GM12878 (cell line): ENCODE data around the gene BICC1. TPM values are rescaled to one million over a fixed set of nuclear protein-coding genes. Genes with fewer than 3 reads are reported as not detected.

ENCODE experiments used
- ATAC-seq: fragments of 200-7000 bp; cut with Tn5 transposase; 3 replicates; pipeline ENCODE4 v1.9.1; 2020; ENCODE audit warnings: mild to moderate bottlenecking, moderate library complexity
- BruUV-seq: library from RNA; stranded (reverse); fragments of 400-500 nt; replicated peaks from 2 replicates; lab custom pipeline; 2021; lab: Mats Ljungman, UMichigan
- CTCF ChIA-PET: fragments of 300-600 bp; sonication (Branson Sonifier 250); formaldehyde crosslinking; extraction: SDS; loops from one replicate; lab custom pipeline; 2021; ENCODE audit warnings: inconsistent platforms; lab: Yijun Ruan, JAX
- POLR2A ChIA-PET: fragments of 350-600 bp; formaldehyde crosslinking; extraction: SDS; loops from one replicate; lab custom pipeline; 2021; ENCODE audit warnings: inconsistent platforms; lab: Charles Lee
- RAD21 ChIA-PET: fragments of 300-600 bp; sonication (Branson Sonifier 250); formaldehyde crosslinking; loops from one replicate; lab custom pipeline; 2023; ENCODE audit warnings: antibody characterized with exemption; ENCODE audit not compliant: unreplicated experiment; lab: Charles Lee
- SMC1A ChIA-PET: fragments of 300-600 bp; sonication (Branson Sonifier 250); formaldehyde crosslinking; loops from one replicate; lab custom pipeline; 2023; ENCODE audit not compliant: unreplicated experiment, uncharacterized antibody; lab: Charles Lee
- DNase-seq: peaks from one replicate; pipeline ENCODE4 v3.0.0-alpha.2; 2011; ENCODE audit warnings: low read depth, low spot score
- FAIRE-seq: peaks from 3 replicates; lab custom pipeline; 2011; peaks lifted over from hg19 to GRCh38; lab: Jason Lieb, UNC
- H2AFZ ChIP-seq: 2 replicates; pipeline ENCODE4 v1.6.0; 2011; ENCODE audit warnings: low read depth, low read length, control low read depth; ENCODE audit not compliant: control insufficient read depth
- H3K27ac ChIP-seq: 2 replicates; pipeline ENCODE4 v1.5.1; 2011; ENCODE audit warnings: control low read depth; ENCODE audit not compliant: control insufficient read depth, insufficient read depth
- H3K27me3 ChIP-seq, 2 experiments: replicated peaks in 1 of 2; 2 replicates each; pipeline versions ENCODE4 v1.6.0 to v1.6.1; 2011; ENCODE audit warnings: low read length in 1 of 2; ENCODE audit not compliant: control insufficient read depth in 2 of 2, insufficient read depth in 2 of 2
- H3K36me3 ChIP-seq, 2 experiments: 2 replicates each; pipeline ENCODE4 v1.5.1; 2011; ENCODE audit warnings: low read length in 1 of 2; ENCODE audit not compliant: control insufficient read depth in 2 of 2, insufficient read depth in 2 of 2
- H3K4me1 ChIP-seq: 2 replicates; pipeline ENCODE4 v1.6.1; 2011; ENCODE audit warnings: mild to moderate bottlenecking, low read length, moderate library complexity, mixed read lengths; ENCODE audit not compliant: control insufficient read depth, insufficient read depth
- H3K4me2 ChIP-seq: 2 replicates; pipeline ENCODE4 v1.6.0; 2011; ENCODE audit warnings: control low read depth; ENCODE audit not compliant: control insufficient read depth, insufficient read depth
- H3K4me3 ChIP-seq: fragments of 200-600 bp; sonication (generic); 2 replicates; pipeline ENCODE4 v1.5.1; 2016
- H3K79me2 ChIP-seq: 2 replicates; pipeline ENCODE4 v1.6.0; 2011; ENCODE audit warnings: low read length; ENCODE audit not compliant: control insufficient read depth, insufficient read depth
- H3K9ac ChIP-seq: 2 replicates; pipeline ENCODE4 v1.8.0; 2011; ENCODE audit warnings: low read length, control low read depth, mixed read lengths; ENCODE audit not compliant: control insufficient read depth, insufficient read depth
- H3K9me3 ChIP-seq: replicated peaks from 3 replicates; pipeline ENCODE4 v1.5.1; 2011; ENCODE audit warnings: mild to moderate bottlenecking, low read length; ENCODE audit not compliant: control insufficient read depth, insufficient read depth
- H4K20me1 ChIP-seq: 2 replicates; pipeline ENCODE4 v1.6.0; 2011; ENCODE audit not compliant: control insufficient read depth, insufficient read depth
- BACH1 ChIP-seq: fragments of 450-650 bp; IDR thresholded peaks from 2 replicates; pipeline ENCODE4 v1.6.1; 2017; ENCODE audit warnings: mild to moderate bottlenecking, borderline replicate concordance
- BMI1 ChIP-seq: fragments of 450-650 bp; IDR thresholded peaks from 2 replicates; pipeline ENCODE4 v1.6.1; 2016; ENCODE audit warnings: mild to moderate bottlenecking, moderate library complexity, borderline replicate concordance
- CHD2 ChIP-seq: IDR thresholded peaks from 2 replicates; pipeline ENCODE4 v1.6.1; 2011; ENCODE audit warnings: low read depth, low read length, improper control_type of control experiment, borderline replicate concordance
- EP300 ChIP-seq, 2 experiments: fragments of 150-350 bp in 1 of 2; IDR thresholded peaks; 2 replicates each; pipeline ENCODE4 v1.6.1; 2011 to 2012; ENCODE audit warnings: low read depth in 2 of 2, low read length in 2 of 2, borderline replicate concordance in 1 of 2, improper control_type of control experiment in 1 of 2, inconsistent platforms in 1 of 2; ENCODE audit not compliant: control insufficient read depth in 1 of 2
- HCFC1 ChIP-seq: fragments of 150-350 bp; IDR thresholded peaks from 2 replicates; pipeline ENCODE4 v1.6.1; 2014; ENCODE audit warnings: low read length
- MXI1 ChIP-seq: fragments of 150-350 bp; IDR thresholded peaks from 2 replicates; pipeline ENCODE4 v1.6.1; 2011; ENCODE audit warnings: low read depth, mild to moderate bottlenecking, inconsistent platforms, low read length, improper control_type of control experiment
- NRF1 ChIP-seq: conservative IDR thresholded peaks from 2 replicates; pipeline ENCODE4 v1.6.1; 2011; ENCODE audit warnings: mild to moderate bottlenecking, low read depth, low read length, improper control_type of control experiment
- PAX8 ChIP-seq: fragments of 450-650 bp; IDR thresholded peaks from 2 replicates; pipeline ENCODE4 v1.6.1; 2017; ENCODE audit warnings: mild to moderate bottlenecking, moderate library complexity
- PML ChIP-seq: IDR thresholded peaks from 2 replicates; pipeline ENCODE4 v1.6.1; 2012; ENCODE audit warnings: low read length, inconsistent platforms
- RBBP5 ChIP-seq: fragments of 200-600 bp; sonication (generic); conservative IDR thresholded peaks from 2 replicates; pipeline ENCODE4 v1.6.1; 2016
- RUNX3 ChIP-seq: IDR thresholded peaks from 2 replicates; pipeline ENCODE4 v1.6.1; 2012; ENCODE audit warnings: low read length, inconsistent platforms
- SMAD5 ChIP-seq: IDR thresholded peaks from 2 replicates; pipeline ENCODE4 v1.6.1; 2016; ENCODE audit warnings: antibody characterized with exemption, low read depth
- TBL1XR1 ChIP-seq: IDR thresholded peaks from 2 replicates; pipeline ENCODE4 v1.6.1; 2012; ENCODE audit warnings: low read depth, low read length, improper control_type of control experiment
- ZNF207 ChIP-seq: fragments of 450-650 bp; IDR thresholded peaks from 2 replicates; pipeline ENCODE4 v1.6.1; 2014; ENCODE audit warnings: antibody characterized with exemption, mild to moderate bottlenecking, borderline replicate concordance
- WGBS: methylation state at CpG from one replicate; pipeline ENCODE4 v1.1.6; 2016; ENCODE audit warnings: low lambda C conversion rate; ENCODE audit not compliant: insufficient replicate concordance, insufficient coverage; ENCODE audit errors: missing lambda C conversion rate; 5-methylcytosine and 5-hydroxymethylcytosine counted together
- in situ Hi-C: fragments of 300-500 bp; cut with MboI; formaldehyde crosslinking; loops from 9 replicates; pipeline ENCODE4 v1.14.3; 2018; ENCODE audit warnings: mixed read lengths
- intact Hi-C: fragments of 100-400 bp; cut with micrococcal nuclease; formaldehyde crosslinking; loops from one replicate; pipeline ENCODE4 v1.14.2; 2022; ENCODE audit not compliant: unreplicated experiment
- polyA plus RNA-seq, 11 experiments: library from polyadenylated mRNA; depleted of rRNA in 4 of 11; unstranded in 6 of 11; stranded (reverse) in 5 of 11; fragments of >200 nt; fragmentation: Nextera tagmentation in 4 of 11; fragmentation: Illumina TruSeq in 1 of 11; extraction: Ambion mirVana in 4 of 11; extraction: Trizol in 1 of 11; gene quantifications; 1 replicate in 1 of 11; 2 replicates in 10 of 11; pipeline versions ENCODE4 v1.2.1 to v1.2.3, GENCODE V29; 2011 to 2016; ENCODE audit warnings: inconsistent platforms in 2 of 11, missing spikeins in 2 of 11, low read depth in 1 of 11
- total RNA-seq, 4 experiments: library from RNA; depleted of rRNA in 3 of 4; stranded (reverse); fragments of >200 nt in 3 of 4; fragmentation: Illumina TruSeq in 1 of 4; extraction: Trizol in 1 of 4; gene quantifications; 2 replicates each; pipeline versions ENCODE4 v1.2.1 to v1.2.3, GENCODE V29; 2013 to 2021

Gene BICC1
- total and polyA plus RNA-seq, 10 of the 15 experiments (the other 5 are each of a cell fraction or from before 2014, with no cell fraction given), result 0.01 to 0.10 (median 0.04) TPM; not detected in 5

DNA sequence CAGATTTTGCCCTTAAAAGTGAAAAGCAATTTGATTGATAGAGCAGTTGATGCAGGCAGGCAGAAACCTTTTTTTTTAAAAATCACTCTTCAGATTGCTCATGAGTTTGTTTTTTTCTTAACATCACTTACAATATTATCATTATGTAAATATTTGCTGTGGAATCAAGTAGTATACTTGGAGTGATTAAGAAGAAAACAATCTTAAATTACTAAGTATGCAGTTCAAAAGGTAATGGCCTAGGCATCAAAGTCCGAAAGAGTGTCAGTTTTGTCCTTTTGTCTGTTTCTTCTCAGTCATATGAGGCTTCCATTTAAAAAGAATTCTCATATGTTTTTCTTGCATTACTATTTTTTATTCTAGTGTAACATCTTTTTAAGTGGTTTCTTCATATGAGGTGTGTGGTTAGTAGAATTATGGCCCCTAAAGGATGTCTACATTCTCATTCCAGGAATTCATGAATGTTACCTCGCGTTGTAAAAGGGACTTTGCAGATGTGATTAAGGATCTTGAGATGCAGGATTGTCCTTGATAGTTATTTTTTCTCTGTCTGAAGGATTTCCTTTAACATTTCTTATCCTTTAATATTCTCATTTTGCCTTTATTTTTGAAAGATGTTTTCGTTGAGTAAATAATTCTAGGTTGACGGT is 44.0 kb downstream of the BICC1 start:
- ChIA-PET SMC1A (no interaction called here), CTCF (interaction anchor here (2.3 kb wide), 1 partner anchor 26 kb away, joined by 7 read pairs; no protein-coding TSS in a partner anchor)
- no TSS peak for BruUV-seq

DNA sequence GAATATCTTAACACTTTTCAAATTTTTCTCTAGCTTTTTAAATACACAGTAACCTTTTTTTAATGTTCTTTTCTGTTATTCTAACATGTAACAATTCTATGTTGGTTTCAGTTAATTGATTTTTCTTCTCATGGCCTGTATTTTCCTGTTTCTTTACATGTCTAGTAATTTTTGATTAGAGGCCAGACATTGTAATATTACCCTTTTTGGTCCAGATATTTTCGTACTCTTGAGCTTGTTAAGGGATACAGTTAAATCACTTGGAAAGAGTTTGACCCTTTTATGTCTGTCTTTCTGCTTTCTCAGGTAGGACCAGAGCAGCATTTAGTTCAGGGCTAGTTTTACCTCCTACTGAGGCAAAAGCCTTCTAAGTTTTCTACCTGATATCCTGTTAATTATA is 45.0 kb downstream of the BICC1 start:
- TF ChIP-seq RUNX3, result no peak
- TF ChIP-seq BACH1, result no peak
- no peak for TF ChIP-seq PAX8
- TF ChIP-seq SMAD5, result no peak
- TF ChIP-seq PML, result no peak
- no peak for TF ChIP-seq BMI1
- no peak for TF ChIP-seq ZNF207
- no peak for TF ChIP-seq MXI1
- TF ChIP-seq NRF1, result no peak
- TF ChIP-seq TBL1XR1, result no peak
- TF ChIP-seq, all 136 proteins: peak for 0
- no peaks in the 10 kb centered on the region for H3K79me2 ChIP-seq
- no peaks in the 10 kb centered on the region for H4K20me1 ChIP-seq
- DNase-seq (no peak), FAIRE-seq (no peak), ATAC-seq (no peak)
- ChIA-PET RAD21 (no interaction called here), SMC1A (no interaction called here), CTCF (interaction anchor here (2.3 kb wide), 1 partner anchor 27 kb away, joined by 7 read pairs; no protein-coding TSS in a partner anchor), POLR2A (no interaction called here)
- no TSS peak for BruUV-seq
- no peak overlapping the region for H3K9ac ChIP-seq
- H2AFZ ChIP-seq, result no peak overlapping the region
- no peaks in the 10 kb centered on the region for H3K9me3 ChIP-seq
- no peaks in the 10 kb centered on the region for H3K36me3 ChIP-seq
- intact Hi-C loops, result no loop called here
- no peak overlapping the region for H3K27ac ChIP-seq
- H3K4me3 ChIP-seq, result no peak overlapping the region
- in situ Hi-C loops, result no loop called here
- no peaks in the 10 kb centered on the region for H3K4me1 ChIP-seq
- no peak overlapping the region for H3K4me2 ChIP-seq
- WGBS, result 0% methylated on average over 1 of the region's 1 CpG
- H3K27me3 ChIP-seq, result no peaks in the 10 kb centered on the region

More for the DNA sequence above, 44.0 kb downstream of the BICC1 start:
- H3K4me3 ChIP-seq, result no peak overlapping the region
- no peaks in the 10 kb centered on the region for H3K27me3 ChIP-seq
- no peaks in the 10 kb centered on the region for H3K79me2 ChIP-seq
- DNase-seq (no peak), ATAC-seq (no peak)
- RAD21 ChIA-PET, result no interaction called here
- no peaks in the 10 kb centered on the region for H3K4me1 ChIP-seq
- no peaks in the 10 kb centered on the region for H3K9me3 ChIP-seq
- H3K4me2 ChIP-seq, result no peak overlapping the region
- H3K36me3 ChIP-seq, result no peaks in the 10 kb centered on the region
- in situ Hi-C loops, result no loop called here
- H3K27ac ChIP-seq, result no peak overlapping the region
- TF ChIP-seq CHD2 (no peak), EP300 (IDR thresholded peaks at IDR 0.05; ENCODE audit: borderline replicate concordance in 1 of 2, control insufficient read depth in 1 of 2, low read depth in 2 of 2, low read length in 2 of 2) (no peak), HCFC1 (no peak), RBBP5 (no peak)
- TF ChIP-seq, all 136 proteins: peak for 0
- 32% methylated on average over 5 of the region's 5 CpGs for WGBS
- Histone ChIP-seq H3K9ac (no peak overlapping the region), H4K20me1 (no peaks in the 10 kb centered on the region), H2AFZ (no peak overlapping the region)
- intact Hi-C loops, result no loop called here
- POLR2A ChIA-PET, result no interaction called here
- FAIRE-seq, result no peak
